ENCODE measurements around the gene CDH8.

DNA sequence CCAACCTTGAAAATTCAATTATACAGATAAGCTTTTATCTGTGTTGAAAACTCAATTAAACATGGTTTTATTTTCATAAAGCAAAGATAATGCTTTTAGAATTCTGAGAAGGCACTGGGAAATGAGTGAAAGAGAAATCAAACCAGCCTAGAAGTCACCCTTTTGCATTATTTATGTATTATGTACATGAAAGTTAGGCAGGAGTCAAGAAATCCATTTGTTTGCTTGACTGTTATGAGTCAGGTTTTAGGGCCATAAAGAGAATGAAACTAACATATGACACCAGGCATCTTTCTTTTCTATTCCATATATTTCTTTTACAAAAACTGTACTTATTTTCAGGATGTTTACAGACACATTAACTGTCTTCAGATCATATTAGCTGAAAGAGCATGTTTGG is 23.3 kb upstream of the CDH8 start:
- TF ChIP-seq, protein P1, sequence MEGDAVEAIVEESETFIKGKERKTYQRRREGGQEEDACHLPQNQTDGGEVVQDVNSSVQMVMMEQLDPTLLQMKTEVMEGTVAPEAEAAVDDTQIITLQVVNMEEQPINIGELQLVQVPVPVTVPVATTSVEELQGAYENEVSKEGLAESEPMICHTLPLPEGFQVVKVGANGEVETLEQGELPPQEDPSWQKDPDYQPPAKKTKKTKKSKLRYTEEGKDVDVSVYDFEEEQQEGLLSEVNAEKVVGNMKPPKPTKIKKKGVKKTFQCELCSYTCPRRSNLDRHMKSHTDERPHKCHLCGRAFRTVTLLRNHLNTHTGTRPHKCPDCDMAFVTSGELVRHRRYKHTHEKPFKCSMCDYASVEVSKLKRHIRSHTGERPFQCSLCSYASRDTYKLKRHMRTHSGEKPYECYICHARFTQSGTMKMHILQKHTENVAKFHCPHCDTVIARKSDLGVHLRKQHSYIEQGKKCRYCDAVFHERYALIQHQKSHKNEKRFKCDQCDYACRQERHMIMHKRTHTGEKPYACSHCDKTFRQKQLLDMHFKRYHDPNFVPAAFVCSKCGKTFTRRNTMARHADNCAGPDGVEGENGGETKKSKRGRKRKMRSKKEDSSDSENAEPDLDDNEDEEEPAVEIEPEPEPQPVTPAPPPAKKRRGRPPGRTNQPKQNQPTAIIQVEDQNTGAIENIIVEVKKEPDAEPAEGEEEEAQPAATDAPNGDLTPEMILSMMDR (IDR thresholded peaks at IDR 0.05): no peak
- no peak for TF ChIP-seq EZH2 (IDR thresholded peaks at IDR 0.05; ENCODE audit: borderline replicate concordance, insufficient read depth, low read depth, low read length, poor library complexity, severe bottlenecking)
